Measurements from ENCODE around the gene SYF2.

- TF ChIP-seq CTCF (IDR thresholded peaks at IDR 0.05) (no peak), POLR2A (IDR thresholded peaks at IDR 0.05) (no peak), POLR2AphosphoS5 (IDR thresholded peaks at IDR 0.05) (no peak)
Measured at GRCh38 chr1:25257196-25257595, 24.9 kb upstream of the SYF2 start.
